Measurements from ENCODE around the gene PSMD8.
"Not testable (repeated sequence)": the region's sequence is repeated elsewhere in the genome, so short reads cannot be mapped to it uniquely, and the experiment has no call there.

PSMD8 gene

DNA sequence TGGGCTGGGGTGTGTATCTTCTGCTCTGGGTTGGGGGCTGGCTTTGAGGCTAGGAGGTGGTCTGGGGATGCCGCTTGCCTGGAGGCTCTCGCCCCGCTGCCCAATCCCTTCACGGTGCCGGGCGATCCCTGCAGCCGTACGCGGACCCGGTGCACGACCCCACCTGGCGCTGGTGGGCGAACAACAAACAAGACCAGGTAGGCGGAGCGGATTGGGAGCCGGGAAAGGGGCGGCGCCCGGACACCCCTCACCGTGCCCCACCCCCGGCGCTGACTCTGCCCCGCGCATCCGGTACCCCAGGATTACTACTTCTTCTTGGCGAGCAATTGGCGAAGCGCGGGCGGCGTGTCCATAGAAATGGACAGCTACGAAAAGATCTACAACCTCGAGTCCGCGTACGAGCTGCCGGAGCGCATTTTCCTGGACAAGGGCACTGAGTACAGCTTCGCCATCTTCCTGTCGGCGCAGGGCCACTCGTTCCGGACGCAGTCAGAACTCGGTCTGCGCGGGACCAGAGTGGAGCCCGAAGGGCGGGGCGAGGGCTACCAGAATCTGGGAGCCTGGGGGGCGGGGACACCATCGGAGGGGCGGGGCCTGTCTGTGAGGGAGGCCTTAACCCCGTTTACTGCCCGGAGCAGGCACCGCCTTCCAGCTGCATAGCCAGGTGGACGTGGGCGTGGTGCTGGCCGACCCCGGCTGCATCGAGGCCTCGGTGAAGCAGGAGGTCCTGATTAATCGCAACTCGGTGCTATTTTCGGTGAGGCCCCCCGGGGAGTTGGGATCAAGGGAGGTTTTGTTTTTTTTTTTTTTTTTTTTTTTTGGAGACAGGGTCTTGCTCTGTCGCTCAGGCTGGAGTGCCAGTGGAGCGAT lies 12.1 kb upstream of the PSMD8 start:
- DNase-seq (ENCODE audit: low spot score), result peak; percentile 68

DNA sequence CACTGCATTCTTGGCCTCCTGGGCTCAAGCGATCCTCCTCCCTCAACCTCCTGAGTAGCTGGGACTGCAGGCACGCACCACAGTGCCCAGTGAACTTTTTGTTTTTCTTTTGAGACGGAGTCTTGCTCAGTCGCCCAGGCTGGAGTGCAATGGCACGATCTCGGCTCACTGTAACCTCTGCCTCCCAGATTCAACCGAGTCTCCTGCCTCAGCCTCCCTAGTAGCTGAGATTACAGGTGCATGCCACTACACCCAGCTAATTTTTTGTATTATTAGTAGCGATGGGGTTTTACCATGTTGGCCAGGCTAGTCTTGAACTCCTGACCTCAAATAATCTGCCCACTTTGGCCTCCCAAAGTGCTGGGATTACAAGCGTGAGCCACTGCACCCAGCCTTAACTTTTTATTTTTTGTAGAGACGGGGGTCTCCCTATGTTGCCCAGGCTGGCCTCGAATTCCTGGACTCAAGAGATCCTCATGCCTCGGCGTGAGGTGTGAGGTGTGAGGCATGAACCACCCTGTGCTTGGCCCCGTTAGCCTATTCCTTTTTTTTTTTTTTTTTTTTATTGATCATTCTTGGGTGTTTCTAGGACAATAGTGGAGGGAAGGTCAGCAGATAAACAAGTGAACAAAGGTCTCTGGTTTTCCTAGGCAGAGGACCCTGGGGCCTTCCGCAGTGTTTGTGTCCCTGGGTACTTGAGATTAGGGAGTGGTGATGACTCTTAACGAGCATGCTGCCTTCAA lies 11.3 kb upstream of the PSMD8 start:
- not testable (repeated sequence) for DNase-seq (ENCODE audit: low spot score)

DNA sequence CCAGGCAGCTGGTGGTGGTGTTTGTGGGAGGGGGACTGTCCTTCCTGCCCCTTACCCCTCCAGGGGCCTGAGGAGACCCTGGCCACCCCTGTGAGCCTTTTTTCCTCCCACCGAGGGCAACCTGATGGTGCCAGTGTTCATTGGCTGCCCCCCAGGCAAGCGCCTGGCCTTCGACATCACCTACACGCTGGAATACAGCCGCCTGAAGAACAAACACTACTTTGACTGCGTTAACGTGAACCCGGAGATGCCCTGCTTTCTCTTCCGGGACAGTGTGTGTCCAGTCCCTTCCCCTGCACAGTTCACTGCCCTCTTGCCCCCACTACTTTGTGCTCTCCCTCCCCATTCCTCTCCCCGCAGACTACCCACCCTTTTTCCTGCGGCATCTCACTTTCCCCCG lies 7.3 kb upstream of the PSMD8 start:
- DNase-seq (ENCODE audit: low spot score), result no peak

- no peak for DNase-seq (ENCODE audit: low spot score)
These were observed 4.8 kb upstream of the PSMD8 start for GRCh38 chr19:38369584-38369983.

GRCh38 chr19:38370299-38370698 lies 4.1 kb upstream of the PSMD8 start:
- no peak for DNase-seq (ENCODE audit: low spot score)

DNA sequence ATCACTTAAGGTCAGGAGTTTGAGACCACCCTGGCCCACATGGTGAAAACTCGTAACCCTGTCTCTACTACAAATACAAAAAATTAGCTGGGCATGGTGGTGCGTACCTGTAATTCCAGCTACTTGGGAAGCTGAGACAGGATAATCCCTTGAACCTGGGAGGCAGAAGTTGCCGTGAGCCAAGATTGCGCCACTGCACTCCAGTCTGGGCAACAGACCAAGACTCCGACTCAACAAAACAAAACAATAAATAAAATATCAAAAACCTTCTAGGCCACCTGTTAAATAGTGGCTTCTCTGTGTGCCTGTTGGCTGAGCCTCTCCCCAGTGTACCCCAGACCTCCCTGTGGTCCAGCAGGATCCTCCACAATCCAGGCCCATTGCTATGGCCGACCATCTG lies 3.3 kb upstream of the PSMD8 start:
- no peak for DNase-seq (ENCODE audit: low spot score)

DNA sequence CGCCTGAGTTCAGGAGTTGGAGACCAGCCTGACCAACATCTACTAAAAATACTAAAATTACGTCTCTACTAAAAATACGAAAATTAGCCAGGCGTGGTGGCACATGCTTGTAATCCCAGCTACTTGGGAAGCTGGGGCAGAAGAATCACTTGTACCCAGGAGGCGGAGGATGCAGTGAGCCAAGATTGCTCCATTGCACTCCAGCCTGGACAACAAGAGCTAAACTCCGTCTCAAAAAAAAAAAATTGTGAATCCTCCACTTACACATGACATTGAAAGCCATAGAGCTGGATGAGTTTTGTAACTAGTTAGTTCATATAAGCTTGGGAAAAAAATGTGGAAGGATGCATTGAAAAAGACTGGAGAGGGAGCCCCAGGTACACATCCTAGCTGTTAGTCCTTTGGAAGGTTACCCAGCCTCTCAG lies 452 bp upstream of the PSMD8 start:
- no peak for DNase-seq (ENCODE audit: low spot score)

GRCh38 chr19:38375098-38375493 lies 725 bp downstream of the PSMD8 start:
- no peak for DNase-seq (ENCODE audit: low spot score)

DNA sequence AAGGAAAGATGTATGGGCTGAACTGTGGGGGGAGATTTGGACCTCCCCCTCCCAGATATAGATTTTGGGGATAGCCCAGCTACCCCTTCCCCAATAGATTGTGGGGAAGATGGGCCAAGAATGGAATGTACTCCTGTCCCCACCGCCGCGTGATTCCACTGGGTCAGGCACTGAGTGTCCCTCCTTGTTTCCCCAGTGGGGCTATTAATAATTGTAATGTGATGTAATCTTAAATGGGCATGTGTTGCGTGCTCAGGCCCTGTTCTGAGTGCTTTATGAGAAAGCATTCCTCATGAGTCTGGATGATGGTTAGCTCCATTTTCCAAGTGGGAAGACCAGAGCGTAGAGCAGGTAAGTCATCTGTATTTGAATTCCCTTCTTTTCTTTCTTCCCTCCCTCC lies 1.4 kb downstream of the PSMD8 start:
- no peak for DNase-seq (ENCODE audit: low spot score)

GRCh38 chr19:38376576-38376975 lies 2.2 kb downstream of the PSMD8 start:
- DNase-seq (ENCODE audit: low spot score), result no peak

- DNase-seq (ENCODE audit: low spot score), result no peak
These were observed 2.7 kb downstream of the PSMD8 start for GRCh38 chr19:38377052-38377451.

GRCh38 chr19:38378866-38379265 lies 4.5 kb downstream of the PSMD8 start:
- DNase-seq (ENCODE audit: low spot score), result no peak

DNA sequence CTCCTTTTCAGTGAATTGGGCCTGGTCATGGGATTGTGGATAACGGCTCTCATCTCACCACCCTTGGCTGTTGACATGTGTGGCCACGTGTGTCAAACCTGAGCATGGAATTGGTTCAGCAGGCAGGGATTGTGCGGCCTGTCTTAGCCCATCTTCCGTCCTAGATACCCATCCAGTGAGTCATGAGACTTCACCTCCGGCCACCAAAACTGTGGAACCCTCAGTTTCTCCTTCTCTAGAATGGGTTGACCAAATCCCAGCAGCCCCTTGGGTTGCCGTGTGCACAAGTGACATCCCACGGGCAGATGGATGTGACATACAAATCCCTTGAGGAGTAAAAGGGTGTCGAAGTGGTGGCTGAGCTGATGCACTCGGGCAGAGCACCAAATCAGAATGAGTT lies 6.8 kb downstream of the PSMD8 start:
- no peak for DNase-seq (ENCODE audit: low spot score)

DNA sequence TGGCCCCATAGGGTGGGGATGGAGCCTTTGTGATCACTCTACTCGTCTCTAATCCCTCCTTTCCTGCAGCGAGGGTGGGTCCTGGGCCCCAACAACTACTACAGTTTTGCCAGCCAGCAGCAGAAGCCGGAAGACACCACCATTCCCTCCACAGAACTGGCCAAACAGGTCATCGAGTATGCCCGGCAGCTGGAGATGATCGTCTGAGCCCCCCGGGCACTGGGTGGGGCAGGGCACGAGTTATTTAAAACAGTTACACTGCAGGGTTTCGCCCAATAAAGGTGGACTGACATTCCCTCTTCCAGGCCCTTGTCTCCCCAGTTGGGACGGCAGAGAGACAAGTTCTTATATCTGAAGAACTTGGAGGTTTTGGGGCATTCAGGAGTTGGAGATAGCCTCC lies 8.8 kb downstream of the PSMD8 start:
- DNase-seq (ENCODE audit: low spot score), result no peak

GRCh38 chr19:38383743-38384142 lies 9.4 kb downstream of the PSMD8 start:
- no peak for DNase-seq (ENCODE audit: low spot score)

DNA sequence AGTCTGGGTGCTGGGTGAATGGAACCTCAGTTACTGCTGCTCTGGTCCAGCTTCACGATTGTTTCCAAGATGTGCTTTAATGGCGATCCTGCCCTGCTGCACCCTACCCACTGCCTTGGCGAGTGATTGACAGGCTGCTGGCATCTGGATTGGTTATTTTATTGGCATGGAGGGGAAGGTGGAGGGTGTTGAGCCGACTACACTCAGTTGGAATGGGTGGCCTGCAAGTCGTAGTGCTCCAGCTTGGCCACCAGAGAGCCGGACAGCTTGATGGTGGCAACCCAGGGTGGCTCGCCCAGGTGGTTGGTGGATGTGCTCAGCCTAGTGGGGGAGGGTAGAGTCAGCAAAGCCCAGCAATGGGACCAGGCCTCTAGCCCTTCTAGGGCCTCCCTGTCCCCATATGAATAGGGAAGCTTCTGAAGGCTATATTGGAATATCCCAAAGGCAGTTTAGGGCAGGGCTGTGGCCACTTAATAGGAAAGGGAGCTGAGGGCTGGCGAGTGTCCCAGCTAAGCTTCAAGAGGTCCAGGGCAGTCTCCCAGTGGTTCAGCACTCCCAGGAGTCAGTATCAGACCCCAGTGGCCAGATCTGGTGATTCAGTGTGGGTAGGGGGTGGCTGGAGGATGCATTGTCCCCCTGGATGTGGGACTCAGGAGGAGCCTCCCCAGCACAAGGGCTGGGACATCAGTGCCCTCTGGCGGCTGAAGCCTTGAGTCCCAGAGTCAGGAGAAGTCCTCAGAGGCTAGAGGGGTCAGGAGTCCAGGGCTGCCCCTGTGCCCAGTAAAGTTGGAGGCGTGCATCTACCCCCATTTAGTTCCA lies 10.0 kb downstream of the PSMD8 start:
- no peak for DNase-seq (ENCODE audit: low spot score)

DNA sequence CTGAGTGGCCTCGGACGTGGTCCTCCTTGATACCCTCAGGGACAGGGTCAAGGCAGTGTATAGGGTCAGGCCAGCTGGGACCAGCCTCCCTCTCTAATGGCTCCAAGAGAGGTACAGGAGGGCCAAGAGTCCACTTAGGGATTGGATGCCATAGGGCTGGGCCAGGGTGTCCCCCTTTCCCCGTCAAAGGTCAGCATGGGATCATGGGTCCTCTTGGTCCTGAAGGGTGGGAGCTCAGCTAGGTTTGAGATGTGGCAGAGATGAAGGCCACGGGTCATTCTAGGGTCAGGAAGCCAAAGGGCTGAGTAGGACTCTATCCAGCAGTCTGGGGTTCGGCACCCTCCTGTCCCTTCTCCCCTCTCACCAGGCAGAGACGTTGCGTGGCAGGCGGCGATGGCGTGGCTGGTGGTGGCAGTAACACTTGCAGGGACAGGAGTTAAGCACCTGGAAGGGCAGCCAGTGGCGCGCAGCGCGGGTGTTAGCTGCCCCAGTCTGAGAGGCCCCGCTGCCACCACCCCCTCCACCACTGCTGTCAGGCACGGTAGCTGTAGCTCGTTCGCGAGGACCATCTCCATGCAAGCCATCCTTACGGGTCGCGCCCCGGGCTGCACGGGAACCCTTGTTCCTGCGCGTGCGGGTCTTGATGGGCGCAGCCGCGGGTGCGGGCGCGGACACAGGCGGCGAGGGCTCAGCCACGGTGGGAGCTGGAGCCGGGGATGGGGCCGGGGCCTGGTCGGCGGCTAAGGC lies 10.9 kb downstream of the PSMD8 start:
- no peak for DNase-seq (ENCODE audit: low spot score)

GRCh38 chr19:38385804-38386257 lies 11.5 kb downstream of the PSMD8 start:
- no peak for DNase-seq (ENCODE audit: low spot score)

DNA sequence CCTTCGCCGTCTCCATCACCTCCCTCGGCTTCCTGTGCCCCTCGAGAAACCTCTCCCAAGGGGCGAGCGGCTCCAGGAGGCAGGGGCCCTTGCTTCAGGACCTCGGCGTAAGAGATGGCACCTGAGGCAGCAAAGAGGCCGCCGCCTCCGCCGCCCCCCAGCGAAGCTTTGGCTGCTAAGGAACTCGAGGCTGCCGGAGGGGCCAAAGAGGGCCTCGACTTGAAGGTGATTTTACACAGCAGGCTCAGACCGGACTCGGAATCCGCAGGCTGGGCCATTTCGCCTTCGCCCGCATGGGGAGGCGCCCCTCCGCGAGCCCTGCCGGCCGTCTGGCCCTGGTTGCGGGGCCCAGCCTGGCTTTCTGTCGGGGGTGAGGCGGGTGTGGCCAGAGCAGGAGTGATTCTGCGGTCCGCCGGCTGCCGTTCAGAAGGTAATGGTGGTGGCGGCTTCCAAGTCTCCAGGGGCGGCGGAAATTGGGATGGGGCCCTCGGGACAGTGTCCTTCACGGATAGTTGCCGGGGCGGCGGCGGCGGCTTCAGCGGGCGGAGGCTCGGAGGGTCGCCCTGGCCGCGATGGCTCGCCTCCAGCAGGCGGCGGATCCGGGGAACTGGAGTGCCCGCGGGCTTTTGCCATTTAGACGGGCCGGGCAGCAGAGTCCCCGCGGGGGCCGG lies 12.1 kb downstream of the PSMD8 start:
- no peak for DNase-seq (ENCODE audit: low spot score)

GRCh38 chr19:38386971-38387549 lies 12.7 kb downstream of the PSMD8 start:
- no peak for DNase-seq (ENCODE audit: low spot score)

All from CD4-positive, alpha-beta T cell treated with Interleukin-2 at 100 ng/mL for 4 hours (primary cell).